ENCODE data around the gene TSC22D1. TPM values are rescaled to one million over a fixed set of nuclear protein-coding genes. Genes with fewer than 3 reads are reported as not detected.

The TSC22D1 gene
- total RNA-seq, 4 donors from 2014 or later, result 153 to 200 (median 182) TPM

GRCh38 chr13:44451126-44451525 lies 125.0 kb downstream of the TSC22D1 start:
- no peak overlapping the region for H3K27ac ChIP-seq
- no peak for DNase-seq
- intact Hi-C loops (cut with DNase I; ENCODE audit: low total_unique reads), result no loop called here
- H3K36me3 ChIP-seq, result peaks cover 0 to 3% of the 10 kb centered on the region in 2 donors
- no peaks in the 10 kb centered on the region for H3K4me1 ChIP-seq
- H3K9me3 ChIP-seq, result no peaks in the 10 kb centered on the region
- no peak overlapping the region for H3K4me3 ChIP-seq
- no peaks in the 10 kb centered on the region for H3K27me3 ChIP-seq
- TF ChIP-seq CTCF (IDR thresholded peaks at IDR 0.05), result no peak
- no peak for TF ChIP-seq POLR2A (IDR thresholded peaks at IDR 0.05)

- TF ChIP-seq POLR2A (IDR thresholded peaks at IDR 0.05) (no peak), CTCF (IDR thresholded peaks at IDR 0.05) (no peak)
- H3K27me3 ChIP-seq, result no peaks in the 10 kb centered on the region
- DNase-seq, result no peak
Measured at GRCh38 chr13:44449999-44450821, 125.9 kb downstream of the TSC22D1 start.

GRCh38 chr13:44448875-44449274 lies 127.3 kb downstream of the TSC22D1 start:
- Histone ChIP-seq H3K4me3 (no peak overlapping the region), H3K9me3 (no peaks in the 10 kb centered on the region), H3K36me3 (peaks cover 0 to 3% of the 10 kb centered on the region in 2 donors), H3K27ac (no peak overlapping the region), H3K4me1 (no peaks in the 10 kb centered on the region), H3K27me3 (no peaks in the 10 kb centered on the region)
- intact Hi-C loops (cut with DNase I; ENCODE audit: low total_unique reads), result loop anchor here (10.0 kb wide), 1 partner anchor 544 kb away; no protein-coding TSS in a partner anchor
- DNase-seq, result no peak
- TF ChIP-seq CTCF (IDR thresholded peaks at IDR 0.05), result no peak
- no peak for TF ChIP-seq POLR2A (IDR thresholded peaks at IDR 0.05)

More at GRCh38 chr13:44449999-44450821, 125.9 kb downstream of the TSC22D1 start:
- no peaks in the 10 kb centered on the region for H3K4me1 ChIP-seq
- H3K27ac ChIP-seq, result no peak overlapping the region
- no peak overlapping the region for H3K4me3 ChIP-seq
- H3K9me3 ChIP-seq, result no peaks in the 10 kb centered on the region
- intact Hi-C loops (cut with DNase I; ENCODE audit: low total_unique reads), result loop anchor here (10.0 kb wide), 1 partner anchor 545 kb away; no protein-coding TSS in a partner anchor
- peaks cover 0 to 3% of the 10 kb centered on the region in 2 donors for H3K36me3 ChIP-seq

GRCh38 chr13:44448373-44448772 lies 127.8 kb downstream of the TSC22D1 start:
- Histone ChIP-seq H3K4me1 (no peaks in the 10 kb centered on the region), H3K9me3 (no peaks in the 10 kb centered on the region), H3K27ac (no peak overlapping the region), H3K27me3 (no peaks in the 10 kb centered on the region), H3K36me3 (peaks cover 0 to 3% of the 10 kb centered on the region in 2 donors), H3K4me3 (no peak overlapping the region)
- DNase-seq, result no peak
- TF ChIP-seq POLR2A (IDR thresholded peaks at IDR 0.05) (no peak), CTCF (IDR thresholded peaks at IDR 0.05) (no peak)
- intact Hi-C loops (cut with DNase I; ENCODE audit: low total_unique reads), result loop anchor here (10.0 kb wide), 1 partner anchor 544 kb away; no protein-coding TSS in a partner anchor

- Histone ChIP-seq H3K27me3 (no peaks in the 10 kb centered on the region), H3K9me3 (no peaks in the 10 kb centered on the region), H3K27ac (no peak overlapping the region), H3K4me3 (no peak overlapping the region), H3K36me3 (no peaks in the 10 kb centered on the region), H3K4me1 (no peaks in the 10 kb centered on the region)
- no peak for TF ChIP-seq POLR2A (IDR thresholded peaks at IDR 0.05)
- no peak for TF ChIP-seq CTCF (IDR thresholded peaks at IDR 0.05)
- intact Hi-C loops (cut with DNase I; ENCODE audit: low total_unique reads), result loop anchor here (10.0 kb wide), 1 partner anchor 543 kb away; no protein-coding TSS in a partner anchor
- DNase-seq, result no peak
Measured at GRCh38 chr13:44447783-44448321, 128.3 kb downstream of the TSC22D1 start.
